ENCODE measurements around the gene DISP2.
A peak's percentile ranks its signal among the peaks of the same experiment; 100 is the strongest.

DISP2 gene

DNA sequence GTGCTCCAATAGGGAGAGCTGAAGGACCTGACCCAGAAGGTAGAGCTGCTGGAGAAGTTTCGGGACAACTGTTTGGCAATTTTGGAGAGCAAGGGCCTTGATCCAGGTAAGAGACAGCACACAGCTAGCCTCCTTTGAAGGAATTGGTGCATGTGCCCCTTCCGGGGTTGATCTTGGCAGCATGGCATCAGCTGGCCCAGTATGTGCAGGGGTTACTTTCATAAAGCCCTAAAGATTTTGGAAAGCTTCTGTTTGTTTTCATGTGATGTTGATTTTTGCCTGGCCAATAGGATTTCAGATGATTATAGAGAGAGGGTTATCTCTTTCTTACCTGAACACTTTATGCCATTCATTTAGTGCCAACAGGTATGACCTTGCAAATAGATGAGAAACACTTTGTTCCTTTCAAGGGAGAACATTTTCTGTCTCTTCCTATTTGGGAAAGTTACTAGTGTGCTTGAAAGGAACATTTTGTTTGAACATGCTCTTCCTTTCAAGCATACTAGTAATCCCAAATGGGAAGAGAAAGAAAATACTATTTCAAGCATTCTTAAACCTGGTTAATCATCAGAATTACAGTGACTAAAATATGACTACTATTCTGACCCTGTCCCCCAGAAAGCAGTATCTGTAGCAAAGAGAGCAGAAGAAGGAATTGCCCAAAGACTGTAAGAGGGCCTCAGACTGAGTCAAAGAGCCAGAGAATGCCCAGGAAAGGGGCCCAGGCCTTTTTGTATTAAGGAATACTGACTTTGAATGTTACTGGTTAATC lies 32.0 kb downstream of the DISP2 start:
- TF ChIP-seq, protein P1, sequence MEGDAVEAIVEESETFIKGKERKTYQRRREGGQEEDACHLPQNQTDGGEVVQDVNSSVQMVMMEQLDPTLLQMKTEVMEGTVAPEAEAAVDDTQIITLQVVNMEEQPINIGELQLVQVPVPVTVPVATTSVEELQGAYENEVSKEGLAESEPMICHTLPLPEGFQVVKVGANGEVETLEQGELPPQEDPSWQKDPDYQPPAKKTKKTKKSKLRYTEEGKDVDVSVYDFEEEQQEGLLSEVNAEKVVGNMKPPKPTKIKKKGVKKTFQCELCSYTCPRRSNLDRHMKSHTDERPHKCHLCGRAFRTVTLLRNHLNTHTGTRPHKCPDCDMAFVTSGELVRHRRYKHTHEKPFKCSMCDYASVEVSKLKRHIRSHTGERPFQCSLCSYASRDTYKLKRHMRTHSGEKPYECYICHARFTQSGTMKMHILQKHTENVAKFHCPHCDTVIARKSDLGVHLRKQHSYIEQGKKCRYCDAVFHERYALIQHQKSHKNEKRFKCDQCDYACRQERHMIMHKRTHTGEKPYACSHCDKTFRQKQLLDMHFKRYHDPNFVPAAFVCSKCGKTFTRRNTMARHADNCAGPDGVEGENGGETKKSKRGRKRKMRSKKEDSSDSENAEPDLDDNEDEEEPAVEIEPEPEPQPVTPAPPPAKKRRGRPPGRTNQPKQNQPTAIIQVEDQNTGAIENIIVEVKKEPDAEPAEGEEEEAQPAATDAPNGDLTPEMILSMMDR (conservative IDR thresholded peaks at IDR 0.05) = no peak
- H3K27ac ChIP-seq = peak overlapping the region; percentile 91

DNA sequence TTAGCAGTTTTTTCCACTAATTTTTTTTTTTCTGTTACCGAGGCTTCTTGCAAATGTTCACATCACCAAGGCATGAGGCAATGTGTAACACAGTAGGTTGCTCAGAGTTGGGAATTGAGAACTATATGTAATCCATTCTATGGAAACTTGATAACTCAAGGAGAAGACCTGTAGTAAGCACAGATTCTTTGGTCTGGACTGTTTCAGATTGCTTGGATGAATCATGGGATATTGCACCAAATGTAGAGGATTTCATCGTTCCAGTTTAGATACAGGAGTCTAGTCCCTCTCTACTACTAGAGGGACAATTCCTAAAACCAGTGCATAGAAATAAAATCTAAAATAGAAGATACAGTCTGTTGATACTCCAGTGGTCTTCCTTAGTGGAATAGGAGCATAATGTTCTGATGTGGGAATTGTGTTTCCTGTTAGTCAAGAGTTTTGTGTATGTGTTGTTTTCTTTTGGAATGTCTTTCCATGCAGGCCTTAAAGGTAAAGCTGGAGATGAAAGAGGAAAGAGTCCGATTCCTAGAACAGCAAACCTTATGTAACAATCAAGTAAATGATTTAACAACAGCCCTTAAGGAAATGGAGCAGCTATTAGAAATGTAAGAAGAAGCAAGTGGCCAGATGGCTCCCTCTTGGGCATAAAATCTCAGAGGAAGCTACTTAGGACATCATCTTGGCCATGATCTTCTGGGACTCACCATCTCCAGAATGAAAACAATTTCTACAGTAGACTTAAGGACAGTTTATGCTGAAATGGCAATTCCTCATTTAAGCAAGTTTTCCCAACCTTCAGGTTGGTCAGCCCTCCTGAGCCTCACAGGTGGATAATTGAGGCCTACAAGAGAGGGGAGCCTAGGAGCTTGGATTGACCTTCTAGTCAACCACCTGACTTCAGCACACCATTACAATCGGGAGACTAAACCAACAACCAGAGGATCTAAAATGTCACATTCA lies 35.2 kb downstream of the DISP2 start:
- H3K27ac ChIP-seq = no peak overlapping the region; the same call in 1 of the 2 replicates
- TF ChIP-seq, protein P1 (conservative IDR thresholded peaks at IDR 0.05) = no peak

DNA sequence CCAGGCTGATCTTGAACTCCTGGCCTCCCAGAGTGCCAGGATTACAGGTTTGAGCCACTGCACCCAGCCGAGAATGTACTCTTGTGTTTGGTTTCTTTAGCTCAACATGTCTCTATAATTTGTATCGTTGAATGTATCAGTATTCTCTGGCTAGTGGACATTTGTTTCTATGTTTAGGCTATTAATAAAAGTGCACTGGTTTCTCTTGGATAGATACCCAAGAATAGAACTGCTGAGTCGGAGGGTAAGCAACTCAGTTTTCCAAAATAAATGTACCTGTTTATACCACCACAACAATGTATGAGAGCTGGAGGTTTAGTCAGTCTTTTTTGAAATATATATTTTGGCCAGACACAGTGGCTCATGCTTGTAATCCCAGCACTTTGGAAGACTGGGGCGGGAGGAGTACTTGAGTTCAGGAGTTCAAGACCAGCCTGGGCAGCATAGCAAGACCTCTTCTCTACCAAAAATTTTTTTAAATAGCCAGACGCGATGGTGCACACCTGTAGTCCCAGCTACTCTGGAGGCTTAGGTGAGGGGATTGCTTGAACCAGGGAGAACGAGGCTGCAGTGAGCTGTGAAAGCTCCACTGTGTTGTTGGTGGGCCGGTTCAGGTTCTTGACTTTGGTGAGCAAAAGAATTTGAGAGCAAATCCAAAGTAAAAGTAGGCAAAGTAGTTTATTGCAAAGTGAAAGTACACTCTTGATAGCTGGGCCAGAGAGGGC lies 39.8 kb downstream of the DISP2 start:
- TF ChIP-seq, protein P1 (conservative IDR thresholded peaks at IDR 0.05) = no peak

DNA sequence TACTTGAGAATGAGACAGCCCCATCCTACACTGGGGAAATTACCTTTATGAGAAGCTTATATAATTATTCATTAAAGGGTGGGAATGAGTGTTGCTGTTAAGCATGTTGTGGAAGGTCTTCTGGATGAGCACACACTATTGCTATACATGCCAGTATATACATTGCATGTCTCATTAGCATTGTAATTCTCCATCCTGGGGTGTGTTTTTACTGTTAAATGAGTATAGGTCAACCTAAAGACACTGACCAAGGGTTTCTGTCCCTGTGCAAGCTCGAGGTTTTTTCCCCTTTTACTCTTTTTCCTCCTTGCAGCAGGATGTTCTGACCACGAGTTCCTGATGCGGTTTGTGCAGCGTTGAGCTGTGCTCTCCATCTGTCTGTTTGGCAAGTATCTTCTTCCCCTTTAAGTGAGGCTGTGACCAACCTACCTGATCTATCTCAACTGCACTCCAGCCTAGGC lies 40.4 kb downstream of the DISP2 start:
- H3K27ac ChIP-seq = no peak overlapping the region
- TF ChIP-seq, protein P1 (conservative IDR thresholded peaks at IDR 0.05) = no peak

More for the DNA sequence above, 39.8 kb downstream of the DISP2 start:
- H3K27ac ChIP-seq = no peak overlapping the region

DNA sequence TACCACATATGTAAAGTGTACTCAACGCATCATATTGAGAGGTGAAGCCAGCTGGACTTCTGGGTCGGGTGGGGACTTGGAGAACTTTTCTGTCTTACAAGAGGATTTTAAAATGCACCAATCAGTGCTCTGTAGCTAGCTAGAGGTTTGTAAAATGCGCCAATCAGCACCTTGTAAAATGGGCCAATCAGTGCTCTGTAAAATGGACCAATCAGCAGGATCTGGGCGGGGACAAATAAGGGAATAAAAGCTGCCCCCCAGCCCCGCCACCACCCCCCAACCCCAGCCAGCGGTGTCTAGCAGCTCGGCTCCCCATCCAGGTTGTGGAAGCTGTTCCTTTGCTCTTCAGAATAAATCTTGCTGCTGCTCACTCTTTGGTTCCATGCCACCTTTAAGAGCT lies 41.4 kb downstream of the DISP2 start:
- no peak overlapping the region for H3K27ac ChIP-seq
- TF ChIP-seq, protein P1 (conservative IDR thresholded peaks at IDR 0.05) = no peak

DNA sequence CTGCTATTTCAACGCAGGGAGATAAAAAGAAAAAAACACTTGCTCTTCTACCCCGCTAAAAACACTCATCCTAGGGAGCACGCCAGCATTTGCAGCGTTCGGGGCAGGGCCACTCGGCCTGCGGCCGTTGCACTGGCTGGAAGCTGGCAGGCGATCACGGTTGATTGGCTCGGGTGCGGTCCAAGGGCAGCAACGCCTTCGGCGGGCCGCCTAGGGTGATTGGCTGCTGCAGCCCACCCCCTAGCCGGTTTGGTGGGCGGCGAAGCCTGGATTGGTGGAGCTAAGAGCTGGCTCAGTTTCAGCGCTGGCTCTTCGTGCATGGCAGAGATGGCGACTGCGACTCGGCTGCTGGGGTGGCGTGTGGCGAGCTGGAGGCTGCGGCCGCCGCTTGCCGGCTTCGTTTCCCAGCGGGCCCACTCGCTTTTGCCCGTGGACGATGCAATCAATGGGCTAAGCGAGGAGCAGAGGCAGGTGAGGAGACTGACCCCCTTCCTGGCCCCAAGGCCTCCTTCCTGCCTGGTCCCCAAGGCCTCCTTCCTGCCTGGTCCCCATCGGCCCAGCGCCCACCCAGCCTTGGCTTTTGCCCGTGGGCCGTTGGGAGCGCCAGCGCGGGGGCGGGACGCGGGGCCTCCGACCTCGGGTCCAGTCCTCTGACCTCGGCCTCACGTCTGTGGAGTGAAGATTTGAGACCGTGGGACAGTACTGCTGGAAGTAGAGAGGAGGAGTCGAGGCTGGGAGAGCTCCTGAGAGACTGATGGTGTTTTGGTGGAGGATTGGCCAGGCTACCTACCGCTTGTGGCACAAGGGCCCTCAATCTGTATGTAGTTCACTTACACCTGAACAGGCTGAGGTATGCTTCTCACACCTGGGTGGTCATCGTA lies 47.7 kb downstream of the DISP2 start, which contains the start of gene IVD:
Gene IVD (plus strand): TSS at position 295 of the 881 bp plus-strand sequence. CDS start 33 bp downstream, at position 328.
- peak within 1 kb of the TSS; percentile 84 for H3K27ac ChIP-seq
- TF ChIP-seq, protein P1 (conservative IDR thresholded peaks at IDR 0.05) = no peak
